ENCODE results near the gene AKIRIN1.

The AKIRIN1 gene, protein sequence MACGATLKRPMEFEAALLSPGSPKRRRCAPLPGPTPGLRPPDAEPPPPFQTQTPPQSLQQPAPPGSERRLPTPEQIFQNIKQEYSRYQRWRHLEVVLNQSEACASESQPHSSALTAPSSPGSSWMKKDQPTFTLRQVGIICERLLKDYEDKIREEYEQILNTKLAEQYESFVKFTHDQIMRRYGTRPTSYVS

GRCh38 chr1:38990738-38991637 lies at the start of gene AKIRIN1:
Gene AKIRIN1 (plus strand): TSS chr1:38991276. CDS start chr1:38991381, 105 bp downstream.
- Histone ChIP-seq H3K9ac (ENCODE audit: low read depth, low read length) (peak within 1 kb of the TSS; percentile 98), H3K36me3 (ENCODE audit: control insufficient read depth, insufficient read depth, low read length) (peaks cover 39% of the 10 kb centered on the region), H3K4me3 (ENCODE audit: low read depth, low read length) (peak within 1 kb of the TSS; percentile 100), H3K4me1 (ENCODE audit: control insufficient read depth, insufficient read depth, low read length) (peaks cover 51% of the 10 kb centered on the region), H3K27ac (ENCODE audit: low read depth, low read length) (peak within 1 kb of the TSS; percentile 98), H3K27me3 (ENCODE audit: control insufficient read depth, insufficient read depth, low read length) (no peaks in the 10 kb centered on the region), H3K9me3 (ENCODE audit: control insufficient read depth, insufficient read depth, low read length) (no peaks in the 10 kb centered on the region)

GRCh38 chr1:38941527-38942019 lies 49.5 kb upstream of the AKIRIN1 start, which contains the start of gene RHBDL2:
Gene RHBDL2 (minus strand): TSS chr1:38941830. CDS start chr1:38919212, 22,618 bp downstream.
- Histone ChIP-seq H3K27me3 (ENCODE audit: control insufficient read depth, insufficient read depth, low read length) (no peaks in the 10 kb centered on the region), H3K9me3 (ENCODE audit: control insufficient read depth, insufficient read depth, low read length) (no peaks in the 10 kb centered on the region), H3K4me3 (ENCODE audit: low read depth, low read length) (no peak within 1 kb of the TSS; the same call in 1 of the 2 replicates), H3K36me3 (ENCODE audit: control insufficient read depth, insufficient read depth, low read length) (no peaks in the 10 kb centered on the region), H3K9ac (ENCODE audit: low read depth, low read length) (no peak within 1 kb of the TSS), H3K4me1 (ENCODE audit: control insufficient read depth, insufficient read depth, low read length) (peaks cover 6% of the 10 kb centered on the region; the same call in 1 of the 2 replicates), H3K27ac (ENCODE audit: low read depth, low read length) (no peak within 1 kb of the TSS)

DNA sequence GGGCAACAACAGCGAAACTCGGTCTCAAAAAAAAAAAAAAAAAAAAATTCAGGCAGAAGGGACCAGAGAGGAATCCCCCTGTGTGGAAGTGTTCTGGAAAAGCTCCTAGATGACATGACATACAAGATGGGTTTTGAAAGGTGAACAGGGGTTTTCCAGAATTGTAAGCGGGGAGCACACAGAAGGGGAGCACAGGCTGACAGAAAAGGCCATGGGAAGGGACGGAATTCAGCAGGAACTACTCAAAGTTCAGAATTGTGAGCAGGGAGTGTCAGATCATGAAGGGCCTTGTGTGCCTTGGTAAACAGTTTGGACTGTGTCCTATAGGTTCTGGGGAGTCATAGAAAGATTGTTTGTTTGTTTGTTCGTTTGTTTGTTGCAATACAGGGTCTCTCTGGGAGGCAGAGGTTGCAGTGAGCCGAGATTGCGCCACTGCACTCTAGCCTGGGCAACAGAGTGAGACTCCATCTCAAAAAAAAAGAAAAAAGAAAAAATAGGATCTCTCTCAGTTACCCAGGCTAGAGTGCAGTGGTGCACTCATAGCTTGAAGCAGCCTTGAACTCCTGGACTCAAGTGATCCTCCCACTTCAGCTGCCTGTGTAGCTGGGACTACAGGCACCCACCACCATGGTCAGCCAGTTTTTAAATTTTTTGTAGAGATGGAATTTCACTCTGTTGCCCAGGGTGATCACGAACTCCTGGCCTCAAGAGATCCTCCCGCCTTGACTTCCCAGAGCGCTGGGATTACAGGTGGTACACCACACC lies 48.2 kb upstream of the AKIRIN1 start:
- no peak overlapping the region for H3K9ac ChIP-seq (ENCODE audit: low read depth, low read length)
- H3K4me3 ChIP-seq (ENCODE audit: low read depth, low read length): no peak overlapping the region
- H3K36me3 ChIP-seq (ENCODE audit: control insufficient read depth, insufficient read depth, low read length): no peaks in the 10 kb centered on the region
- peaks cover 6% of the 10 kb centered on the region; the same call in 1 of the 2 replicates for H3K4me1 ChIP-seq (ENCODE audit: control insufficient read depth, insufficient read depth, low read length)
- no peaks in the 10 kb centered on the region for H3K9me3 ChIP-seq (ENCODE audit: control insufficient read depth, insufficient read depth, low read length)
- no peaks in the 10 kb centered on the region for H3K27me3 ChIP-seq (ENCODE audit: control insufficient read depth, insufficient read depth, low read length)
- H3K27ac ChIP-seq (ENCODE audit: low read depth, low read length): no peak overlapping the region

DNA sequence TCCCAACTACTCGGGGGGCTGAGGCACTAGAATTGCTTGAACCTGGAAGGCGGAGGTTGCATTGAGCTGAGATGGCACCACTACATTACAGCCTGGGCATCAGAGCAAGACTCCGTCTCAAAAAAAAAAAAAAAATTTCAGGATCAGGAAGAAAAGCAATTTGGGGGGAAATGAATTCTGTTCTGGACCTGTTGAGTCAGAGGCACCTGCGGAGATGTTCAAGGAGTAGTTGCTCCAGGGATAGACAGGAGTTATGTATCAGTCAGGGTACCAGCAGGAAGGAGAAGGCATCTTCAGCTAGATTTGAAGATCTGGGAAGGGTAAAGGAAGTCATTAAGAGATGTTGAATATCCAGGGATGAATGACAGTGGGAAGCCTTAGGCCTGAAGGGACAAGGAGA lies 46.5 kb upstream of the AKIRIN1 start:
- no peaks in the 10 kb centered on the region for H3K9me3 ChIP-seq (ENCODE audit: control insufficient read depth, insufficient read depth, low read length)
- no peaks in the 10 kb centered on the region for H3K36me3 ChIP-seq (ENCODE audit: control insufficient read depth, insufficient read depth, low read length)
- H3K9ac ChIP-seq (ENCODE audit: low read depth, low read length): no peak overlapping the region
- peaks cover 6% of the 10 kb centered on the region; the same call in 1 of the 2 replicates for H3K4me1 ChIP-seq (ENCODE audit: control insufficient read depth, insufficient read depth, low read length)
- H3K27me3 ChIP-seq (ENCODE audit: control insufficient read depth, insufficient read depth, low read length): no peaks in the 10 kb centered on the region
- no peak overlapping the region for H3K27ac ChIP-seq (ENCODE audit: low read depth, low read length)
- no peak overlapping the region for H3K4me3 ChIP-seq (ENCODE audit: low read depth, low read length)

DNA sequence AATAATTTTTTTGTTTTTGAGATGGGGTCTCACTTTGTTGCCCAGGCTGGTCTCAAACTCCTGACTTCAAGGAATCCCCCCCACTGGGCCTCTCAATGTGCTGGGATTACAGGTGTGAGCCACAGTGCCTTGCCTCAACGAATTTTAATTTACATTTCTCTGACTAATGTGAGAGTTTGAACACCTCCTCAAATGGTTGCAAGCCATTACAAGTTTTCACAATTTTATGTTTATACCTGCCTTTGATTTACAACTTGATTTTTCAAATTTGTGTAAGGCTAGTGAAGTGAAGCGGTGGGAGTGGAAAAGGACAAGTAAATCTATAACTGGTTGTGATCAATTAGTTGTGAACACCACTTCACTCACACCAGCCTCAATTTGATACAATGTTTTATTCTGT lies 40.5 kb upstream of the AKIRIN1 start:
- no peak overlapping the region for H3K9ac ChIP-seq (ENCODE audit: low read depth, low read length)
- peaks cover 5% of the 10 kb centered on the region for H3K4me1 ChIP-seq (ENCODE audit: control insufficient read depth, insufficient read depth, low read length)
- no peaks in the 10 kb centered on the region for H3K36me3 ChIP-seq (ENCODE audit: control insufficient read depth, insufficient read depth, low read length)
- no peak overlapping the region for H3K4me3 ChIP-seq (ENCODE audit: low read depth, low read length)
- no peaks in the 10 kb centered on the region for H3K27me3 ChIP-seq (ENCODE audit: control insufficient read depth, insufficient read depth, low read length)
- H3K27ac ChIP-seq (ENCODE audit: low read depth, low read length): no peak overlapping the region
- no peaks in the 10 kb centered on the region for H3K9me3 ChIP-seq (ENCODE audit: control insufficient read depth, insufficient read depth, low read length)

DNA sequence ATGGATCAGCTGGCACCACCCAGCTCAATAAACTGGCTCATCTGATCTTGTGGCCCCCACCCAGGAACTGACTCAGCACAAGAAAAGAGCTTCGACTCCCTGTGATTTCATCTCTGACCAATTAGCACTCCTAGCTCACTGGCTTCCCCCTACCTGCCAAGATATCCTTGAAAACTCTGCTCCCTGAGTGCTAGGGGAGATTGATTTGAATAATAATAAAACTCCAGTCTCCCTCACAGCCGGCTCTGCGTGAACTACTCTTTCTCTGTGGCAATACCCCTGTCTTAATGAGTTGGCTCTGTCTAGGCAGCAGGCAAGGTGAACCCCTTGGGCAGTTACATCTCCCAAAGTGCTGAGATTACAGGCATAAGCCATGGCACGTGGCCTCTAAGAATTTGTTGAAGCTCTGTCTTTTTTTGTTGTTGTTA lies 37.6 kb upstream of the AKIRIN1 start:
- H3K9me3 ChIP-seq (ENCODE audit: control insufficient read depth, insufficient read depth, low read length): no peaks in the 10 kb centered on the region
- no peak overlapping the region for H3K4me3 ChIP-seq (ENCODE audit: low read depth, low read length)
- H3K36me3 ChIP-seq (ENCODE audit: control insufficient read depth, insufficient read depth, low read length): no peaks in the 10 kb centered on the region
- peaks cover 5% of the 10 kb centered on the region for H3K4me1 ChIP-seq (ENCODE audit: control insufficient read depth, insufficient read depth, low read length)
- peak overlapping the region; percentile 80 for H3K27ac ChIP-seq (ENCODE audit: low read depth, low read length)
- H3K27me3 ChIP-seq (ENCODE audit: control insufficient read depth, insufficient read depth, low read length): no peaks in the 10 kb centered on the region
- H3K9ac ChIP-seq (ENCODE audit: low read depth, low read length): no peak overlapping the region

DNA sequence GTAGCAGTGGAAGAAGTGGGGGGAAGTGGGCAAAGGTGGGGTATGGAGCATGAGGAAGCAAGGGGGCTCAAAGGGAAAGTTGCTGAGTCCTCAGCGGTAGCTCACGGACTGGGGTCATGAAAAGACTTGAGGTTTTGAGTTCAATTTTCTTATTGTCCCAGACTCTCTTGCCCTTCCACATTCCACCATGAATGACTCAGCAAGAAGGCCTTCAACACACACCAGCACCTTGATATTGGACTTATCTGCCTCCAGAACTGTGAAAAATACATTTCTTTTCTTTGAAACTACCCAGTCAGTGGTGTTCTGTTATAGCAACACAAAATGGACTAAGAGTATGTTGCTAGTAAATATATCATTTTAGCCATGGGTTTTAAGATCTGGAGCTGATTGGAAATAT lies 32.1 kb upstream of the AKIRIN1 start:
- H3K9ac ChIP-seq (ENCODE audit: low read depth, low read length): no peak overlapping the region
- H3K4me1 ChIP-seq (ENCODE audit: control insufficient read depth, insufficient read depth, low read length): peaks cover 7% of the 10 kb centered on the region; the same call in 1 of the 2 replicates
- no peaks in the 10 kb centered on the region for H3K36me3 ChIP-seq (ENCODE audit: control insufficient read depth, insufficient read depth, low read length)
- H3K27me3 ChIP-seq (ENCODE audit: control insufficient read depth, insufficient read depth, low read length): no peaks in the 10 kb centered on the region
- no peak overlapping the region for H3K27ac ChIP-seq (ENCODE audit: low read depth, low read length)
- no peaks in the 10 kb centered on the region for H3K9me3 ChIP-seq (ENCODE audit: control insufficient read depth, insufficient read depth, low read length)
- no peak overlapping the region for H3K4me3 ChIP-seq (ENCODE audit: low read depth, low read length)

DNA sequence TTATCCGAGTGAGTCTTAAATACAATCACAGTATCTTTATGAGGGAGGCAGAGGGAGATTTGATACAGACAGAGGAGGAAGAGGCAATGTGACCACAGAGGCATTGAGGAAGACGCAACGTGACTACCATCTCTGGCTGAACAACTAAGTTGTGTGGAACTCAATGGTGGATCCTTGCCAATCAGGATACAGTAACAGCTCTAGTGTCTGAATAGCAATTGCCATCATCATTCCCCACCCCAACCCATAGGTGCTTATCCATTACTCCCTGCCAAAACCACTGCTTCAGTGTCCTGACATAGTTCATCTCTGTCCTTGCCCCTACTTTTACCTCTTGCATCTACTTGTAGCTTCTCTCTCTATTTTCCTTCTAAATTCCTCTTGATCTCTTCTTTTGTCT lies 29.0 kb upstream of the AKIRIN1 start:
- Histone ChIP-seq H3K4me1 (ENCODE audit: control insufficient read depth, insufficient read depth, low read length) (peaks cover 7% of the 10 kb centered on the region; the same call in 1 of the 2 replicates), H3K9me3 (ENCODE audit: control insufficient read depth, insufficient read depth, low read length) (no peaks in the 10 kb centered on the region), H3K4me3 (ENCODE audit: low read depth, low read length) (no peak overlapping the region), H3K9ac (ENCODE audit: low read depth, low read length) (no peak overlapping the region), H3K27me3 (ENCODE audit: control insufficient read depth, insufficient read depth, low read length) (no peaks in the 10 kb centered on the region), H3K36me3 (ENCODE audit: control insufficient read depth, insufficient read depth, low read length) (no peaks in the 10 kb centered on the region), H3K27ac (ENCODE audit: low read depth, low read length) (no peak overlapping the region)

- H3K4me1 ChIP-seq (ENCODE audit: control insufficient read depth, insufficient read depth, low read length): peaks cover 7% of the 10 kb centered on the region; the same call in 1 of the 2 replicates
- no peak overlapping the region for H3K9ac ChIP-seq (ENCODE audit: low read depth, low read length)
- H3K9me3 ChIP-seq (ENCODE audit: control insufficient read depth, insufficient read depth, low read length): no peaks in the 10 kb centered on the region
- no peak overlapping the region for H3K4me3 ChIP-seq (ENCODE audit: low read depth, low read length)
- no peaks in the 10 kb centered on the region for H3K36me3 ChIP-seq (ENCODE audit: control insufficient read depth, insufficient read depth, low read length)
- no peaks in the 10 kb centered on the region for H3K27me3 ChIP-seq (ENCODE audit: control insufficient read depth, insufficient read depth, low read length)
- H3K27ac ChIP-seq (ENCODE audit: low read depth, low read length): no peak overlapping the region
Observed at GRCh38 chr1:38962560-38962959, 28.5 kb upstream of the AKIRIN1 start.

DNA sequence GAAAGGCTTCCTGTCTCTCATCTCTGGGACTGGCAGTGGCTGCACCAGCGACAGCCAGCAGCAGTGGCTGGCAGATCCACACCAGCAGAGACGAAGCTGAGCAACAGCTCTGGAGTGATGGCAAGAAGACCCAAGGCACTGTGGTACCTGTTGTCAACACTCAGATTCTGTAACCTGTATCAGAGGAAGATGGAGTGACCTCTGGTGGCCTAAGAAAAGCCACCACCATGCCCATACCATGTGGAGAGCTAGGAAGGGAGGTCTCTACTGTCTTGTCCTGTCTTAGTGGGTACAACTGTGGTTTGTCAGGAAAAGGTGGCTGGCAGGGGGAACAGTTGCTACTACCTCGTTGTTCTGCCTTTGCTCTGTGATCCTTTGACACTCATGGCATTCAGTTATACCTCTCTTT lies 26.9 kb upstream of the AKIRIN1 start:
- H3K4me1 ChIP-seq (ENCODE audit: control insufficient read depth, insufficient read depth, low read length): peaks cover 2% of the 10 kb centered on the region; the same call in 1 of the 2 replicates
- no peaks in the 10 kb centered on the region for H3K9me3 ChIP-seq (ENCODE audit: control insufficient read depth, insufficient read depth, low read length)
- no peaks in the 10 kb centered on the region for H3K27me3 ChIP-seq (ENCODE audit: control insufficient read depth, insufficient read depth, low read length)

More for the DNA sequence above, 26.9 kb upstream of the AKIRIN1 start:
- H3K4me3 ChIP-seq (ENCODE audit: low read depth, low read length): no peak overlapping the region
- H3K36me3 ChIP-seq (ENCODE audit: control insufficient read depth, insufficient read depth, low read length): no peaks in the 10 kb centered on the region
- H3K9ac ChIP-seq (ENCODE audit: low read depth, low read length): no peak overlapping the region
- H3K27ac ChIP-seq (ENCODE audit: low read depth, low read length): no peak overlapping the region
